ENCODE measurements around the gene PLCG2.
"Not testable (repeated sequence)": the region's sequence is repeated elsewhere in the genome, so short reads cannot be mapped to it uniquely, and the experiment has no call there.

PLCG2 gene

DNA sequence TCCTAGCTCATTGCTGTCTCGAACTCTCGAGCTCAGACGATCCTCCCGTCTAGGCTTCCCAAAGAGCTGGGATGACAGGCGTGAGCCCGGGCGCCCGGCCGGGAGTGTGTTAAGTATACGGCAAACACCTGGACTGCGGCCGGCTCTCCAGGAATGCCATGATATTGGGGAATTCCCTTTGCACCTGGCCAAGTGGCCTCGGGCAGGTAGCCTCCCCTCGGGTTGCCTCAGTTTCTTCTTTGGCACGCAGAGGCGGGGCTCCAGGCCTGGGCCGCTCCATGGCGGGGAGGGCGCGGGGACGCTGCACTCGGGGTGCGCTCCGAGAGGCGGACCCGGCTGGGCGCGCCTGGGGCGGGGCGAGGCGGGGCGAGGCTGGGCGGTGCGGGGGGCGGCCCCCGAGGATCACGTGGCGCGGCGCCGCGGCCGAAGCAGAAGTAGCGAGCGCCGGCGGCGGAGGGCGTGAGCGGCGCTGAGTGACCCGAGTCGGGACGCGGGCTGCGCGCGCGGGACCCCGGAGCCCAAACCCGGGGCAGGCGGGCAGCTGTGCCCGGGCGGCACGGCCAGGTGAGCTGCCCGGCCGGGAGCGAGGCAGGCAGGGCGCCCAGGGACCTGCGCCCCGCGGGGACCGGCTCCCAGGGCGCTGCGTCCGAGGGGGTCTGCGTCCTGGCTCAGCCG lies at the start of gene PLCG2:
Gene PLCG2 (plus strand): TSS at position 431 of the 675 bp plus-strand sequence. CDS start 6,699 bp downstream, outside the sequence.
- H3K9me3 ChIP-seq (ENCODE audit: control insufficient read depth, insufficient read depth, low read length), result no peaks in the 10 kb centered on the region
- H3K9ac ChIP-seq (ENCODE audit: low read depth, low read length), result peak within 1 kb of the TSS; percentile 72
- H3K4me1 ChIP-seq (ENCODE audit: insufficient read depth, low read length), result no peaks in the 10 kb centered on the region
- H3K36me3 ChIP-seq (ENCODE audit: insufficient read depth, low read length), result no peaks in the 10 kb centered on the region

DNA sequence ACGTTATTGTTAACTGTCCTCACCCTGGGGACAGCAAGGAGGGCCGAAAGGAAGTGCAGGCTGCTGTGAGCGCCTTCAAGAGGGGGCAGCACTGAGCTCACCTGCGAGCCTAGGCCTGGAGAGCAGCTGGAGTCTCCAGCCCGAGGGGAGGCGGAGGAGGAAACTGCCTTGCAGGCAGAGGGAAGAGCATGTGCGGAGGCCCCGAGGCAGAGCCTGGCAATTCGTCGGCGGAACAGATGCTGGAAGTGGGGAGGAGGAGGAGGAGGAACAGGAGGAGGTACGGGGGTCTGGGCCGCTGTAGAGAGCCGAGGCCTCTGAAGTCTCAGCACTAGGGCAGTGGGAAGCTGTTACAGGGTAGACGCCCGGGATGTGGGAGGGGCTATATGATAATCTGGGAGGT lies 49.6 kb upstream of the PLCG2 start:
- no peaks in the 10 kb centered on the region for H3K9me3 ChIP-seq (ENCODE audit: control insufficient read depth, insufficient read depth, low read length)
- H3K4me1 ChIP-seq (ENCODE audit: insufficient read depth, low read length), result peaks cover 23% of the 10 kb centered on the region
- peak overlapping the region; percentile 11 for H3K9ac ChIP-seq (ENCODE audit: low read depth, low read length)
- no peaks in the 10 kb centered on the region for H3K36me3 ChIP-seq (ENCODE audit: insufficient read depth, low read length)

DNA sequence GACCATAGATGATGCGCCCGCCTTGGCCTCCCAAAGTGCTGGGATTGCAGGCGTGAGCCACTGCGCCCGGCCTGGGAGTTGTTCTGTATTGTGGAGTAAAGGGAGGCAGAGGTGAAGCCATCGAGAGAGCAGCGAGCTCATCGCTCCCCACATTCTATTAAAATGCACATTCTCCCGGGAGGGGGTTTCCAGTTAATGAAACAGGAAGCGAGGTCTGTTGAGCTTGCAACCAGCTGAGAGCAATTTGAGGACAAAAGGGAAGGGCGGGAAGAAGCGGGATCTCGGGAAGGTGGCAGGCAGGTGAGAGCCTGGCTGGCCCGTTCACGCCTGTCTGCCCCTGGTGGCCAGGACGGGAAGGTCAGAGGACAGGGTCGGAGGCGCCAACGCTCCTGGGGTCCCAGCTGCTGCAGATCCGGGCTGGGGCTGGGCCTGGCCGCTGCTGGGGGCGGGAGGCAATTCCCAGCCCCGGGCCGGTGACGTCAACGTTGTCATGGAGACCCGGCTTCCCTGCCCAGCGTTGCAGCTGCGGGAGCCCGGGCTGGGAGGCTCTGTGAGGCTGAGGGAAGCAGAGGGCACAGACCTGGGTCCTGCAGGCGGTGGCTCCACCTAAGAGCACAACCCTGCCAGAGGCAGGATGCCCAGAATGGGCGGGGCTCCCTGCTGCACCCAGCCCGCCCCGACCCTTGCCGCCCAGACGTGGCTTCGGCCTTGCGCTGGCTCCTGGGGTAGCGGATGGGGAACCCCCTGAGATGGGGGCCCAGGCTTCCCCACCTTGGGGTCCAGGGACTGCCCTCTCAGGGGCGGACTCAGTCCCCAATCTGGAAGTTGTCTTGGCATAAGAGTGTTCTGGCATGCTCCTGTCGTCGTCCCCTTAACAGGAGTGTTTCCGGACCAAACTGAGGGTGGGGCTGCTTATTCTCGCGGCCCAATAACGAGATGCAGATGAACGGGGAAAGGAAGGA lies 48.7 kb upstream of the PLCG2 start:
- peak overlapping the region; percentile 54 for H3K9ac ChIP-seq (ENCODE audit: low read depth, low read length)
- no peaks in the 10 kb centered on the region for H3K9me3 ChIP-seq (ENCODE audit: control insufficient read depth, insufficient read depth, low read length)
- peaks cover 18% of the 10 kb centered on the region; the same call in 1 of the 2 replicates for H3K4me1 ChIP-seq (ENCODE audit: insufficient read depth, low read length)
- H3K36me3 ChIP-seq (ENCODE audit: insufficient read depth, low read length), result no peaks in the 10 kb centered on the region

DNA sequence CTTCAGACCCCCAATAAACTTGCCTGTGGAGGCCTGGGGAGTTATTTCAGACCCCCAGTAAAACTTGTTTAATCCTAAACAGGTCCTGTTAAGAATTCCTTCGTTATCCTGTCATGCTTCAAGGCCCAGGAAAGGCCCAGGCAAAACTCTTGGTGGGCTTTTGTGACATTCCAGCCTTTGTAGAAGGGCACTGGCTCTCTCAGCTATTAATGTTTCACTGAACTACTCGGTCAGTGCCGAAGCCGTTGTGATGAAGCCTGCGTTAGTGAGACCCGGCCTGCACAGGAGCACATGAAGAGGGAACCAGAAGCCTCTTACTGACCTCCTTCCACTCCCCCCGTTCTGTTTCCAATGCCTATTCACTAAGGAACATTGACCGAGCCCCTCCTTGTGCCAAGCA lies 47.4 kb upstream of the PLCG2 start:
- H3K36me3 ChIP-seq (ENCODE audit: insufficient read depth, low read length), result no peaks in the 10 kb centered on the region
- peaks cover 18% of the 10 kb centered on the region; the same call in 1 of the 2 replicates for H3K4me1 ChIP-seq (ENCODE audit: insufficient read depth, low read length)
- H3K9me3 ChIP-seq (ENCODE audit: control insufficient read depth, insufficient read depth, low read length), result no peaks in the 10 kb centered on the region
- no peak overlapping the region for H3K9ac ChIP-seq (ENCODE audit: low read depth, low read length)

DNA sequence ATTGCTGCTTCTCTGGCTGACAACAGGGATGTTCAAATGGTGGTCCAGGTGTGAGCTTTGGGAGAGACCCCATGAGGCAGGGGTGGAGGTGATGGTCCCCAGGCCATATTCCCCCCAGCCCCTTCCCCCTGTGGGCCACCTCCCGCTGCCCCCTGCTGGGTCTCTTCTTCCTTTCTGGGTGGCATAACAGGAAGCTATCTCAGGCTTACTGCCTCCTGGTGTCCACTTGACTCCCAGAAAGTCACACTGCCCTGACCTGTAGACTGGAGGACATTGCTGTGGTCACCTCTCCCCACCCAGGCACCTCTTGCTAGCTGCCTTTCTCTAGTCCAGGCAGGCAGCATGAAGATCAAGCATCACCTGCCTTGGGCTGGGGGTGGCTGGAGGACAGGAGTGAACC lies 46.4 kb upstream of the PLCG2 start:
- Histone ChIP-seq H3K9ac (ENCODE audit: low read depth, low read length) (no peak overlapping the region), H3K9me3 (ENCODE audit: control insufficient read depth, insufficient read depth, low read length) (no peaks in the 10 kb centered on the region), H3K36me3 (ENCODE audit: insufficient read depth, low read length) (no peaks in the 10 kb centered on the region), H3K4me1 (ENCODE audit: insufficient read depth, low read length) (peaks cover 18% of the 10 kb centered on the region; the same call in 1 of the 2 replicates)

DNA sequence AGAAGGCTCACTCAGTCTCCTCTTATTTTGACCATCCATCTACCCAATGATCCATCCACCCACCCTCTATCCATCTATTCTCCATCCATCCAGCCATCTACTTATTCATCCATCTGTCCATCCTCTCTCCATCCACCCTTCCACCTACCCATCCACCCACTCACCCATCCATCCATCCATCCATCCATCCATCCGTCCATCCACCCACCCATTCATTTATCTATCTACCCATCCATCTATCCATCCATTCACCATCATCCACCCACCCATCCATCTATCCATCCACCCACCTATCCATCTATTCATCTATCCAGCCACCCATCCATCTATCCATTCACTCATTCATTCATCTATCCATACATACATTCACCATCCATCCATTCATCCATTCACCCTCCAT lies 45.8 kb upstream of the PLCG2 start:
- Histone ChIP-seq H3K9me3 (ENCODE audit: control insufficient read depth, insufficient read depth, low read length) (no peaks in the 10 kb centered on the region), H3K36me3 (ENCODE audit: insufficient read depth, low read length) (no peaks in the 10 kb centered on the region), H3K9ac (ENCODE audit: low read depth, low read length) (no peak overlapping the region), H3K4me1 (ENCODE audit: insufficient read depth, low read length) (peaks cover 18% of the 10 kb centered on the region; the same call in 1 of the 2 replicates)

DNA sequence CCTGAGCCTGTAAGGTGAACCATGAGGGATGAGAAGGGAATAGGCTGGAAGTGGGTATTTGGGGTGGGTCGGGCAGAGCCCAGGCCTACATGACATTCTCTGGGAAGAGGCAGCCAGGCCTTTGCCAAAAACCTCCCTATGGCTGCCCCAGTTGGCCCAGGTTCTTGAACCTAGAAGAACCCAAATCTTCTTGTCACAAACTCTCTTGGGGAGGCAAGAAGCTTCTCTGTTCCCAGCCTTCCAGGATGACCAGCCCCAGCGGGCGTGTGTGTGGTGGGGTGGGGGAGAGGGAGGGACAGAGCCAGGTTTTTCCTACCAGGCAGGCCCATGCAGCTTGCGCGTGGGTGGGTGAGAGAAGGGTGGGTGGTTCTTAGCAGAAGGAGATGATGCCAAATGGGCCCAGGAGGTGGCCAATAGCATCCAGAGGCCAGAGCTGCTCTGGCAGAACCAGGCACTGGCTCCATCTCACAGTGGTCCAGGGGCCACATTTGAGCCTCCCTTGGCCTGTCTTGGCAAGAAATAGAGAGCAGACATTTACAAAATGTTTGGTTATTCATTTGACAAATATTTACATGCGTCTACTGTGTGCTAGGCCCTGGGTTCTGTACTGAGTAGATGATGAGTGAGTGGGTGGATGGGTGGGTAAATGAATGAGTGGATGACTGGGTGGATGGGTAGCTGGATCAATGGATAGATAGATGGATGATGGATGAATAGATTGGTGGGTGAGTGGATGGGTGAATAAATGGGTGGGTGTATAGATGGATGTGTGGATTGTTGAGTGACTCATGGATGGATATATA lies 44.3 kb upstream of the PLCG2 start:
- no peaks in the 10 kb centered on the region for H3K9me3 ChIP-seq (ENCODE audit: control insufficient read depth, insufficient read depth, low read length)
- H3K36me3 ChIP-seq (ENCODE audit: insufficient read depth, low read length), result no peaks in the 10 kb centered on the region
- H3K4me1 ChIP-seq (ENCODE audit: insufficient read depth, low read length), result peaks cover 11% of the 10 kb centered on the region; the same call in 1 of the 2 replicates
- no peak overlapping the region for H3K9ac ChIP-seq (ENCODE audit: low read depth, low read length)

DNA sequence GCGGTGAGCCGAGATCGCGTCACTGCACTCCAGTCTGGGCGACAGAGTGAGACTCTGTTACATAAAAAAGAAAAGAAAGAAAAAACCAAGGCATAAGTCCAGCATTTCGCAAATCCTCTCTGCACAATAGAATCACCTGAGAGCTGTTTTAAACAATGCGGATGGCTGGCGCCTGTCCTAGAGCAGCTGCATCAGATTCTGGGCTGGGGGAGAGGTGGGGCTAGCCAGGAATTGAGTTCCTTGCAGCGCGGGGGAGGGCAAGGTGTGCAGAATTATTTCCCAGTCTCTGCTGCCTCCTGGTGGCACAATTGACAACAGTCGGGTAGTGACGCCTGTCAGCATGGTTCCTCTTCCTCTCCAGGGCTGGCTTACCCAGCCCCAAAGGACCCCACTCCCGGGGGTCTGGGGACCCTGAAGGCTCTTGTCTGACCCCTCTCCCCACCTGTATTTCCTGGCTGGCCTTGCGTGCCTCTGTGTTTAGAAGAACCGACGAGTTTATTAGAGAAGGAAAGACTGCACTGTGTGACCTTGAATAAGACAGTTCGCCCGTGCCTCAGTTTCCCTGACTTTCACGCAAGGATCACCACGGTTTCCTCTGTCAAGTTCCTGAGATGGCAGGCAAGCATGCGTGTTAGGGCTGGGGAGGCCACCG lies 41.1 kb upstream of the PLCG2 start:
- H3K9ac ChIP-seq (ENCODE audit: low read depth, low read length), result no peak overlapping the region
- H3K4me1 ChIP-seq (ENCODE audit: insufficient read depth, low read length), result no peaks in the 10 kb centered on the region
- no peaks in the 10 kb centered on the region for H3K9me3 ChIP-seq (ENCODE audit: control insufficient read depth, insufficient read depth, low read length)
- H3K36me3 ChIP-seq (ENCODE audit: insufficient read depth, low read length), result no peaks in the 10 kb centered on the region

DNA sequence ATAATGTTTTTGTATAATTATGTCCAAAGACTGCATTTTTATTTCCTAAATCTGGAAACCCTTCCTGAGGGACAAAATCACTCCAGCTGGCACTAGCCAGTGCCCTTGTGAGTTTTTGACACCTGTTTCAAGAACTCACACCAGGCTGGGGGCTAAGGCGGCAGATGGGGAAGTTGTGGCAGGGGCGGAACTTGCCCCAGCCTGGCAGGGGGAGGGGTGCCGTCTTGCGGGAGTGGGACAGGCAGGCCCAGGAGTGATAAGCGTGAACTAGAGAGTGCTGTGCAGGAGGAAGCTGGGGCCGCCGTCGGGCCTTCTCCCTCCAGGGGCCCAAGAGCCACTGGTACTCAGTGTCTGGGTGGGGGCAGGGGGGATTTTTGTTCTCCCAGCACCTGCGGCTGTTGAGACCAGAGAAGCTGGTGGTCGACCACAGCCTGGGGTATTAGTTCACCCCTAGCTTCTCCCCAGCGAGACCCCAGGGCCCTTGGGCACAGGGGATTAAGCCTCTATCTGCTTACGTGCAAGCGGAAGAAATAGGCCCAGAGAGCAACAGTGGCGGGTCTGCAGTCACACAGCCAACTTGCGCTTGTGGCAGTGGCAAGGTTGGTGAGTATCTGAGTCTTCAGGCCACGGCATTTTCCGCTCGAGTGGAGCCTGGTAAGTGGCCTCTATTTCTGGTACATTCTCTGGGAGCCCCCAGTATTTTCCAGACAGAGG lies 40.2 kb upstream of the PLCG2 start:
- Histone ChIP-seq H3K9ac (ENCODE audit: low read depth, low read length) (no peak overlapping the region), H3K36me3 (ENCODE audit: insufficient read depth, low read length) (no peaks in the 10 kb centered on the region), H3K4me1 (ENCODE audit: insufficient read depth, low read length) (no peaks in the 10 kb centered on the region), H3K9me3 (ENCODE audit: control insufficient read depth, insufficient read depth, low read length) (no peaks in the 10 kb centered on the region)

DNA sequence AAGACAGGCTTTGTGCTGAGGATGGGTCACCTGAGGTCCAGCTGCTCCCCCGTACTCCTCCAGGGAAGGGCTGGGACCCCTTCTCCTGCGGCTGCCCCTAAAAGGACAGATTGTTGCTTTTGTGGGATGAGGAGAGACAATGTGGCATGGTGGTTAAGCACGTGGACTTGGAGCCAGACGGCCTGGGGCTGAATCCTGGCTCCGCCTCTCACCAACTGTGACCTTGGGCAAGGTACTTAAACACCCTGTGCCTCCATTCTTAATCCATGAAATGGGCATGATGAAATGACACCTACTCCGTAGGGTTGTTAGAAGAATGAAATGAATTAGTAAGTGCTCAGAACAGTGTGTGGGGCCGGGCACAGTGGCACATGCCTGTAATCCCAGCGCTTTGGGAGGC lies 39.6 kb upstream of the PLCG2 start:
- Histone ChIP-seq H3K9me3 (ENCODE audit: control insufficient read depth, insufficient read depth, low read length) (no peaks in the 10 kb centered on the region), H3K4me1 (ENCODE audit: insufficient read depth, low read length) (no peaks in the 10 kb centered on the region), H3K9ac (ENCODE audit: low read depth, low read length) (no peak overlapping the region), H3K36me3 (ENCODE audit: insufficient read depth, low read length) (no peaks in the 10 kb centered on the region)

DNA sequence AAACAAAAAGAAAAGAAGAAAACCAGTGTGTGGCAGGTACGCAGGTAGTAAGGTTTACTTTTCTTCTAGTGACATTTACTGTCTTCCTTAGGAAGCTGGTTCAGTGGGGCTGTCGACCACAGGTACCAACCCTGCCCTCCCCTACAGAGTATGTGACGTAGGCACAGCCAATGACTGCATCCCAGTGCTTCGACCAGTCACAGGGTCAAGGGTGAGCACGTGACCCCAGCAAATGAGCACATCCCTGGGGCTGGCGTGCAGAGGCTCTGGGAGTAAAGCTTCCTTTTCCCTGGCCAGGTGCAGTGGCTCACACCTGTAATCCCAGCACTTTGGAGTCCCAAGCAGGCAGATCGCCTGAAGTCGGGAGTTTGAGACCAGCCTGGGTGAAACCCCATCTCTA lies 38.9 kb upstream of the PLCG2 start:
- Histone ChIP-seq H3K4me1 (ENCODE audit: insufficient read depth, low read length) (no peaks in the 10 kb centered on the region), H3K9me3 (ENCODE audit: control insufficient read depth, insufficient read depth, low read length) (no peaks in the 10 kb centered on the region), H3K9ac (ENCODE audit: low read depth, low read length) (no peak overlapping the region), H3K36me3 (ENCODE audit: insufficient read depth, low read length) (no peaks in the 10 kb centered on the region)

DNA sequence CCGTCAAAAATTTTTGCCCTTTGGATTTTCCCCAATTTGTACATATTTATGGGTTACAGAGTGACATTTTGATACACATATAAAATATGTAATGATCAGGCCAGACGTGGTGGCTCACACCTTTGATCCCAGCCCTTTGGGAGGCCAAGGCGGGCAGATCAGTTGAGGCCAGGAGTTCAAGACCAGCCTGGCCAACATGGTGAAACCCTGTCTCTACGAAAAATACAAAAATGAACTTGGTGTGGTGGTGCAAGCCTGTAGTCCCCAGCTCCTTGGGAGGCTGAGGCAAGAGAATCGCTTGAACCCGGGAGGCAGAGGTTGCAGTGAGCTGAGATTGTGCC lies 37.7 kb upstream of the PLCG2 start:
- H3K4me1 ChIP-seq (ENCODE audit: insufficient read depth, low read length); H3K9me3 ChIP-seq (ENCODE audit: control insufficient read depth, insufficient read depth, low read length); H3K9ac ChIP-seq (ENCODE audit: low read depth, low read length); H3K36me3 ChIP-seq (ENCODE audit: insufficient read depth, low read length): not testable (repeated sequence)

DNA sequence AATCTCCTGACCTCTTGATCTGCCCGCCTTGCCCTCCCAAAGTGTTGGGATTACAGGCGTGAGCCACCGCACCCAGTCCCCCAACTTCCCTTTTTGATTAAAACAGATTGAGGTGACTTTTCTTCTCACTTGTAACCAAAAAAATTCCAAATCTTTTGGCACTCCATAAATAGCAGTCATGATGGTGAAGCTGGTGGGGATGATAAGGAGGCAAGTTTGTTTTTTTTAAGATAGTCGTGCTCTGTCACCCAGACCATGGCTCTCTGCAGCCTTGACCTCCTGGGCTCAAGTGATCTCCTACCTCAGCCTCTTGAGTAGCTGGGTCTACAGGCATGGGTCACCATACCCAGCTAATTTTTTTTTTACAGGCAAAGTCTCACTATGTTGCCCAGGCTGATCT lies 34.7 kb upstream of the PLCG2 start:
- Histone ChIP-seq H3K36me3 (ENCODE audit: insufficient read depth, low read length) (no peaks in the 10 kb centered on the region), H3K4me1 (ENCODE audit: insufficient read depth, low read length) (peaks cover 12% of the 10 kb centered on the region; the same call in 1 of the 2 replicates), H3K9me3 (ENCODE audit: control insufficient read depth, insufficient read depth, low read length) (no peaks in the 10 kb centered on the region), H3K9ac (ENCODE audit: low read depth, low read length) (no peak overlapping the region)
